Measurements from ENCODE around the gene ABHD15.

The ABHD15 gene

GRCh38 chr17:29514792-29515191, 52.0 kb downstream of the ABHD15 start:
- DNase-seq: no peak

GRCh38 chr17:29510953-29511352, 55.9 kb downstream of the ABHD15 start:
- DNase-seq: no peak
